Keratinocyte (primary cell): ENCODE measurements around the gene IFIT3.

Source experiments
- CTCF ChIP-seq, 3 experiments: IDR thresholded peaks in 1 of 3; conservative IDR thresholded peaks in 1 of 3; optimal IDR thresholded peaks in 1 of 3; 2 replicates in 2 of 3; 3 replicates in 1 of 3; pipeline versions ENCODE3 to v1.5.1; 2011; ENCODE audit warnings: low read length in 3 of 3, mild to moderate bottlenecking in 3 of 3, moderate library complexity in 2 of 3, control low read depth in 1 of 3, inconsistent platforms in 1 of 3; ENCODE audit not compliant: insufficient read depth in 2 of 3; ENCODE audit errors: extremely low read depth in 1 of 3
- EZH2 ChIP-seq: IDR thresholded peaks from one replicate; pipeline ENCODE4 v1.6.1; 2012; ENCODE audit warnings: inconsistent platforms, mild to moderate bottlenecking, low read length, moderate library complexity

- TF ChIP-seq CTCF (optimal IDR thresholded peaks at IDR 0.05 in 1 of 3, IDR thresholded peaks at IDR 0.05 in 1 of 3, conservative IDR thresholded peaks at IDR 0.05 in 1 of 3; ENCODE audit: extremely low read depth in 1 of 3, insufficient read depth in 2 of 3, low read length in 3 of 3) (no peak), EZH2 (no peak)
Measured at GRCh38 chr10:89355394-89355931, 27.7 kb downstream of the IFIT3 start.
